Globus pallidus (tissue), 1 donor: ENCODE data around the gene APOA1.
A peak's percentile ranks its signal among the peaks of the same experiment; 100 is the strongest.

Experiments
- DNase-seq: peaks from one replicate; pipeline ENCODE4 v3.0.0-alpha.2; 2015; ENCODE audit warnings: low spot score

APOA1 gene

DNA sequence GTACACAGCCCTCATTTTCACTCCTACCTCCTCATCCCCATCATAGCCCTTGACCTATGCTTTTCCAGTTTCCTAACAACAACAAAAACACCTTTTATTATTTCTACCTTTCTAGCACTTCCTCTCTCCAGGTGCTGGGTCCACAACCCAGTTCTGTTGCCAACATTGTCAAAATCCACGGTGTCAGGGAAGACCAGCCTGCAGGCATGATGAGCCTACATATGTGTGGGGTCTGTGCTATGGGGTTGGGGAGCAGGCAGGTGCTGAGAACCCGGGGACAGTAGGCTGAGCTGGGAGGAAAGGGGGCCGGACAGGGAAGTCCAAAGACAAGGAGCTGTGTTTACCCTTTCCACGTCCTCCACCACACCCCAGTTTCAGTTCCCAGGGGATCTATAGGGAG lies 48.9 kb downstream of the APOA1 start:
- DNase-seq: no peak

DNA sequence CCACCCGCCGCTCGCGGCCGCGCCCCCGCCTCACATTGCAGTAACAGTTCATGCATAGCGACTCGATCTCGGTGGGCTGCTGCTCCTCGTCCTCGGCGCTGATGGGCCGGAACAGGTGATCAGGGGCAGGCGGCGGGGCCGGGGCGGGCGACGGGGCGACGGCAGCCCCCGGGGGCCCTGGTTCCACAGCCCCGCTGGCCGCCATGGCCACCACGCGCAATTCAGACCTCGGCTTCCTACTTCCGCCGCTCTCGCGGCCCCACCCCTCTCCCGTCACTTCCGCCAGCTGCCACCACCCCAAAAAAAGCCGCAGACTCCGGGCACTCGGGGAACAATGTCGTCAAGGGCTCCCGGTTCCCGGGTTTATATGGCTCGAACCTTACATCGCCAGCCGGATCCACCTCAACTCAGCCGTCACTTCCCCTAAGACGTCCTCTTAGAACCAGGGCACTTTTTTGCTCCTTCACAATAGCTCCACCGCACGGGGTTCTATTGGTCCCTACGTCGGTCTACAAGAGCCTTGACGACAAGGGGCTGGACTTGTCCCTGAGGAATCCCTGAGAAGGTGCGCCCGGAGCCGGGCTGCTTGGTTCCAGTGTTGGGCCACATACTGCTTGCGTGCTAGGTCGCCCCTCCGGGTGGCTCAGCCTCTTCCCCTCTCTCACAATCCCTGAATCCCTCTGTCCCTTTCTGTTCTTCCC lies 49.5 kb downstream of the APOA1 start, which contains the start of gene ZPR1:
Gene ZPR1 (minus strand): TSS at position 238 of the 701 bp plus-strand sequence. CDS start 33 bp downstream, at position 205.
- peak; percentile 75 for DNase-seq

DNA sequence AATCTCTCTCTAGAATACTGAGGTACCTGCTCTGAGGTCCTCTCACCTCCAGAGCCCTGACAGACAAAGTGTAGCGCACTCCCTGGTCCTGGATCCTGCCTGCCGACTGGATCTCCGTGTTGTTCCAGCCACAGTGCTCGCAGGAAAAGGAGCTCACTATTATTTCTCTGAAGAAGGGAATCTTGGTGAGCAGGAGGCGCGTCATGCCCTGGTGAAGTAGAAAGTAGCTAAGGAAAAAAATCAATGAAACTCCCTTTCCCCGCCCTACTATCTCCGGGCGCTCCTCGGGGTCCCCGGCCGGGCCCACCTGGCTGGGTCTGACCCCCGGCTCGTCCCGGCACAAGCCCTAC lies 50.0 kb downstream of the APOA1 start:
- no peak for DNase-seq

DNA sequence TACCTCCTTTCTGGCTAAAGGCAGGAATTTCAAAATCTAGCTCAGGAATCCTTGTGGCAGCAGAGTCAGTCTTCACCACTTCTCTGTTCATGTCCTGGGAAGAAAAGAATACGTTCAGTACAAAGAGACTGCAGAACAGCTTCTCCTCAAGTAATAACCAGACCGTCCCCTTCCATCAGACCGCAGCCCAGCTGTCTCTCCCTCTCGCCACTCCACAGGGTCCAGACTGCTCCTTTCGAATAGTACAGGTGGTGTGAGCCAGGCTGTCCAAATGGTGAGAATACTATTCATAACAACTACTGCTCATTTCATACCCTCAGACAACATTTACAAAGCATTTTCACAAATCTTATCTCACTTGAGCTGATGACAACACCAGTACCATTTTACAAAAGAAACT lies 50.5 kb downstream of the APOA1 start:
- no peak for DNase-seq

DNA sequence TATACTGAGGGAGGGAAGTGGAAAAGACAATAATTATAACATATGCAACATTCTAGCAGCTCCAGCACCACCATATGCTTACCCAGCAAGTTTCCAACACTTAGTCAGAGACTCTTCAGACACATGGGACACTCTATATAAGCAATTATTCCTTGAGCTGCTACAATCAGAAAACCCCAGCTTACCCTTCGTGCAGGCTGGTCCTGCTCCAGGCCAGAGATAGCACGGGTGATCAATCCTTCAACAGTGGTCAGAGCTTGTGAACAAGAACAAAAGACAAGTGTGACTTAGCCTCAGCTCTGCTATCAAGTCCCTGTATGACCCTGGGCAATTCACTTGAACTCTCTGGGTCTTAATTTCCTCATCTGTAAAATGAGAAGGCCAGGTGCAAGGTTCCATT lies 51.1 kb downstream of the APOA1 start:
- DNase-seq: no peak
